Cardiac muscle cell (in vitro differentiated cells and primary cell): ENCODE measurements around the gene DIP2B. TPM values are rescaled to one million over a fixed set of nuclear protein-coding genes. Genes with fewer than 3 reads are reported as not detected.

Source experiments
- DNase-seq, 2 donors: peaks; one replicate each; pipeline versions ENCODE4 v3.0.0 to v3.0.0-alpha.2; 2010 to 2017; ENCODE audit warnings: low read depth in 1 of 2, low spot score in 1 of 2
- H3K27ac ChIP-seq: fragments of 200-600 bp; sonication (generic); 2 replicates; pipeline ENCODE4 v1.5.1; 2016
- H3K27me3 ChIP-seq: fragments of 200-600 bp; sonication (generic); 2 replicates; pipeline ENCODE4 v1.6.0; 2016; ENCODE audit warnings: control low read depth
- H3K36me3 ChIP-seq: fragments of 200-600 bp; sonication (generic); 2 replicates; pipeline ENCODE4 v1.5.1; 2016; ENCODE audit warnings: control low read depth
- H3K4me1 ChIP-seq: fragments of 200-600 bp; sonication (generic); 2 replicates; pipeline ENCODE4 v1.8.1; 2017; ENCODE audit warnings: low read depth, mild to moderate bottlenecking, mixed run types
- H3K4me3 ChIP-seq: fragments of 200-600 bp; sonication (generic); 2 replicates; pipeline ENCODE4 v1.5.1; 2016; ENCODE audit warnings: mild to moderate bottlenecking
- H3K9me3 ChIP-seq: fragments of 200-600 bp; sonication (generic); 2 replicates; pipeline ENCODE4 v1.5.1; 2017; ENCODE audit warnings: low read depth, mild to moderate bottlenecking, control low read depth
- CTCF ChIP-seq: IDR thresholded peaks from 2 replicates; pipeline ENCODE4 v1.5.1; 2012; ENCODE audit warnings: low read depth, mild to moderate bottlenecking, low read length
- polyA plus RNA-seq: library from polyadenylated mRNA; unstranded; fragments of >200 nt; fragmentation: Nextera tagmentation; extraction: Ambion mirVana; gene quantifications from 2 replicates; pipeline ENCODE4 v1.2.1, GENCODE V29; 2016
- total RNA-seq: library from RNA; depleted of rRNA; stranded (reverse); fragments of >200 nt; gene quantifications from 2 replicates; pipeline ENCODE4 v1.2.3, GENCODE V29; 2016

Gene DIP2B
- total and polyA plus RNA-seq, 2 experiments from 2014 or later, result 15.5 to 55.1 TPM

DNA sequence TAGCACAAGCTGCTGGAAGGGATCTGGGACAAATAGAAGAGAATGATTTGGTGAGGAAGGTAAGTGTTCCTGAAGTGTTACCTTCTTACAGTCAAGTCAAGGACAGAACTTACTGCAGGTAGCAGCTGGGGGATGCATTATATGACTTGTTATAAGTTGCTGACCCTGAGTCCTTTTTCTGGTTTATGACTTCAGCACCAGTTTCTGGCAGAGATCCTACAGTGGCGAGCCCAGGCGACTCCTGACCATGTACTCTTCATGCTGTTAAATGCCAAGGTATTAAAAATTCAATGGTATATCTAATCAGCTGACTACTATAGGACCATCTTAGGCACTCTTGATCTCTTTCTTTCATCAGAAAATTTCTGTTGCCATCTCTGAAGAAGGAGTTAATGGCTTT, 214.0 kb downstream of the DIP2B start:
- no peak overlapping the region for H3K4me3 ChIP-seq
- DNase-seq, result no peak
- H3K4me1 ChIP-seq, result no peaks in the 10 kb centered on the region
- peaks cover 56% of the 10 kb centered on the region for H3K36me3 ChIP-seq
- no peak overlapping the region for H3K27ac ChIP-seq
- no peaks in the 10 kb centered on the region for H3K27me3 ChIP-seq
- no peak for TF ChIP-seq CTCF
- no peaks in the 10 kb centered on the region for H3K9me3 ChIP-seq

DNA sequence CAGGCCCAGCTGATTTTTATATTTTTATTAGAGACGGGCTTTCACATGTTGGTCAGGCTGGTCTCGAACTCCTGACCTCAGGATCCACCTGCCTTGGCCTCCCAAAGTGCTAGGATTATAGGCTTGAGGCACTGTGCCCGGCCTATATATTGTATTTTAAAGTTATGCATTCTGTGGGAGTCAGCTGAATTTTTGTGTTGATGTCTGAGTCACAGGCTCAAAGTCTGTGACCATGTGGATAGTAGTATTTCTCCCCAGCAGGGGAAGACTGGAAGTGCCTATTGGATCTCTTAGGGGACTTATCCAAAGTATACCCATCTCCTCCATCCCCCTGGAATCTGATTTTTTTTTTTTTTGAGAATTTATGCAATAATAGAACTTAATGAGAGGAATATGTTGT, 215.3 kb downstream of the DIP2B start:
- H3K36me3 ChIP-seq, result peaks cover 61% of the 10 kb centered on the region
- no peak overlapping the region for H3K4me3 ChIP-seq
- no peak for TF ChIP-seq CTCF
- H3K9me3 ChIP-seq, result no peaks in the 10 kb centered on the region
- no peaks in the 10 kb centered on the region for H3K27me3 ChIP-seq
- DNase-seq, result no peak
- H3K4me1 ChIP-seq, result no peaks in the 10 kb centered on the region
- H3K27ac ChIP-seq, result no peak overlapping the region

DNA sequence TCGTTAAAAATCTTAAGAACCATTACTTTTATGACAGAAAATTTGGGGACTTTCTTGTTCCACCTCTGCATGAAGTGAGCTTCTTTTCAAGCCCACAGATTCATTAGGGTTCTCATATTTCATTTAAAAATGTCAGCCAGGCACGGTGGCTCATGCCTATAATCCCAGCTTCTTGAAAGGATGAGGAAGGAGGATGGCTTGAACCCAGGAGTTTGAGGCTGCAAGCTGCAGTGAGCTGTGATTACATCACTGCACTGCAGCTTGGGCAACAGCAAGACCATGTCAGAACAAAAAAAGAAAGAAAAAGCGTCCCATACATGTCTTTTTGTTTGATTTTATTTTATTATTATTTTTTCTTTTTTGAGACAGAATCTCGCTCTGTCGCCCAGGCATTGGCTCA, 215.7 kb downstream of the DIP2B start:
- Histone ChIP-seq H3K9me3 (no peaks in the 10 kb centered on the region), H3K36me3 (peaks cover 58% of the 10 kb centered on the region), H3K27me3 (no peaks in the 10 kb centered on the region)

DNA sequence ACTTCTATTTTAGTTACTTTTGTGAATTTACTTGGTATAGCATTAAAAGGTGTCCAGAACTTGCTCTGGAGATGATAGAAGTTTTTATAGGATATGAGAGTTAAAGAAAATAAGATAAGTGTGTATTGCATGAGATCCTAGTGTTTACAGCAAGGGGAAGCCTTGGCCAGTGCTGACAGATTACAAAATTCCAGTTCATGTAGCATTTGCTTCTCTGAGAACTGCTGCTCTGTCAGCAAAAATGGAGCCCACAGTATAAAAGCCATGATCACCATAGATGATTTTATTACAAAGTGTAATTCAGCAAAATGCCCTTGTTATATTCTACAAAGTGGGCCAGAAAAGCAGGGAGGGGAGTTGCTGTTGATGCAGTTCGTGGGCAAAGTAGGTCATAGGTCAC, 219.1 kb downstream of the DIP2B start:
- Histone ChIP-seq H3K4me3 (no peak overlapping the region), H3K27me3 (no peaks in the 10 kb centered on the region), H3K36me3 (peaks cover 48% of the 10 kb centered on the region), H3K9me3 (no peaks in the 10 kb centered on the region), H3K4me1 (no peaks in the 10 kb centered on the region), H3K27ac (no peak overlapping the region)
- DNase-seq, result no peak
- no peak for TF ChIP-seq CTCF

More for the DNA sequence above, 215.7 kb downstream of the DIP2B start:
- H3K4me1 ChIP-seq, result no peaks in the 10 kb centered on the region
- TF ChIP-seq CTCF, result no peak
- no peak overlapping the region for H3K4me3 ChIP-seq
- no peak overlapping the region for H3K27ac ChIP-seq
- no peak for DNase-seq

- peaks cover 52% of the 10 kb centered on the region for H3K36me3 ChIP-seq
- DNase-seq, result peak in 1 of 2 donors; percentile 56
Observed at GRCh38 chr12:50725011-50725942, 220.5 kb downstream of the DIP2B start.

More at GRCh38 chr12:50725011-50725942, 220.5 kb downstream of the DIP2B start:
- no peaks in the 10 kb centered on the region for H3K4me1 ChIP-seq
- no peaks in the 10 kb centered on the region for H3K9me3 ChIP-seq
- H3K4me3 ChIP-seq, result no peak overlapping the region
- H3K27ac ChIP-seq, result no peak overlapping the region
- no peak for TF ChIP-seq CTCF
- H3K27me3 ChIP-seq, result no peaks in the 10 kb centered on the region
